ENCODE measurements around the gene MICU1. TPM values are rescaled to one million over a fixed set of nuclear protein-coding genes. Genes with fewer than 3 reads are reported as not detected.

MICU1 gene
- total and polyA plus RNA-seq, 2 of the 13 experiments (the other 11 are each of a cell fraction or from before 2014, with no cell fraction given) = 32.5 to 56.1 TPM

DNA sequence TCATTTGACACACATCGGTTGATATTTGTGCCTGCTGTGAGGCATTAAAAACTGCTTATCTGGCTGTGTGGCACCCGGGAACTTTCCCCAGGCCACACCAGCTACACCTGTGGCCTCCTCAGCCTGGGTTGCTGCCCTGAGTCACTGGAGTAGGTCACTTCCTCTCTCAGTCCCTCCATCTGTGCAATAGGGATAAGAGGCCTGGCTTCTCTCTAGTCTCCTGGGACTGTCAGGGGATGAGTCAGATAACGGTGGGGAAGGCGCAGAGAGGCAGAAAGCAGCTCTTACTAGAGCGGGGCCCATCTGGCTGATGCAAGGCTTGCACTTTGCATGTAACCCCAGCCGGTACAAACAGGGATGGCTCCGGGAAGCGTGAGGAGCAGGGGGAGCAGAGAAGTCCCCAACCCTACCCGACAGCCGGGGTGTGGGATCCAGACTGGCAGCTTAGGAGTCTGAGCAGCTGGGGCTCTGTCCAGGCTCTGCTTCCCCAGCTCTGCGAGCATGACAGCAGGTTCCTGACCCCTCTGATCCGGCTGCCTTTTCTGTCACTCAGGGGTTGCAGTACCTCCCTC is 305.1 kb downstream of the MICU1 start (continued):
- TF ChIP-seq, protein P1, sequence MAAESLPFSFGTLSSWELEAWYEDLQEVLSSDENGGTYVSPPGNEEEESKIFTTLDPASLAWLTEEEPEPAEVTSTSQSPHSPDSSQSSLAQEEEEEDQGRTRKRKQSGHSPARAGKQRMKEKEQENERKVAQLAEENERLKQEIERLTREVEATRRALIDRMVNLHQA (CRISPR knock-in tag; IDR thresholded peaks at IDR 0.05) = peak; percentile 97
- TF ChIP-seq, protein P2, sequence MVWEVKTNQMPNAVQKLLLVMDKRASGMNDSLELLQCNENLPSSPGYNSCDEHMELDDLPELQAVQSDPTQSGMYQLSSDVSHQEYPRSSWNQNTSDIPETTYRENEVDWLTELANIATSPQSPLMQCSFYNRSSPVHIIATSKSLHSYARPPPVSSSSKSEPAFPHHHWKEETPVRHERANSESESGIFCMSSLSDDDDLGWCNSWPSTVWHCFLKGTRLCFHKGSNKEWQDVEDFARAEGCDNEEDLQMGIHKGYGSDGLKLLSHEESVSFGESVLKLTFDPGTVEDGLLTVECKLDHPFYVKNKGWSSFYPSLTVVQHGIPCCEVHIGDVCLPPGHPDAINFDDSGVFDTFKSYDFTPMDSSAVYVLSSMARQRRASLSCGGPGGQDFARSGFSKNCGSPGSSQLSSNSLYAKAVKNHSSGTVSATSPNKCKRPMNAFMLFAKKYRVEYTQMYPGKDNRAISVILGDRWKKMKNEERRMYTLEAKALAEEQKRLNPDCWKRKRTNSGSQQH (CRISPR knock-in tag; IDR thresholded peaks at IDR 0.05; ENCODE audit: low read depth) = peak; percentile 26; the same call in 1 of the 2 replicates
- TF ChIP-seq SRY (CRISPR knock-in tag; IDR thresholded peaks at IDR 0.05) = peak; percentile 86; the same call in 1 of the 2 replicates
- TF ChIP-seq, protein P3, sequence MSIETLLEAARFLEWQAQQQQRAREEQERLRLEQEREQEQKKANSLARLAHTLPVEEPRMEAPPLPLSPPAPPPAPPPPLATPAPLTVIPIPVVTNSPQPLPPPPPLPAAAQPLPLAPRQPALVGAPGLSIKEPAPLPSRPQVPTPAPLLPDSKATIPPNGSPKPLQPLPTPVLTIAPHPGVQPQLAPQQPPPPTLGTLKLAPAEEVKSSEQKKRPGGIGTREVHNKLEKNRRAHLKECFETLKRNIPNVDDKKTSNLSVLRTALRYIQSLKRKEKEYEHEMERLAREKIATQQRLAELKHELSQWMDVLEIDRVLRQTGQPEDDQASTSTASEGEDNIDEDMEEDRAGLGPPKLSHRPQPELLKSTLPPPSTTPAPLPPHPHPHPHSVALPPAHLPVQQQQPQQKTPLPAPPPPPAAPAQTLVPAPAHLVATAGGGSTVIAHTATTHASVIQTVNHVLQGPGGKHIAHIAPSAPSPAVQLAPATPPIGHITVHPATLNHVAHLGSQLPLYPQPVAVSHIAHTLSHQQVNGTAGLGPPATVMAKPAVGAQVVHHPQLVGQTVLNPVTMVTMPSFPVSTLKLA (IDR thresholded peaks at IDR 0.05) = no peak
- TF ChIP-seq, protein P4, sequence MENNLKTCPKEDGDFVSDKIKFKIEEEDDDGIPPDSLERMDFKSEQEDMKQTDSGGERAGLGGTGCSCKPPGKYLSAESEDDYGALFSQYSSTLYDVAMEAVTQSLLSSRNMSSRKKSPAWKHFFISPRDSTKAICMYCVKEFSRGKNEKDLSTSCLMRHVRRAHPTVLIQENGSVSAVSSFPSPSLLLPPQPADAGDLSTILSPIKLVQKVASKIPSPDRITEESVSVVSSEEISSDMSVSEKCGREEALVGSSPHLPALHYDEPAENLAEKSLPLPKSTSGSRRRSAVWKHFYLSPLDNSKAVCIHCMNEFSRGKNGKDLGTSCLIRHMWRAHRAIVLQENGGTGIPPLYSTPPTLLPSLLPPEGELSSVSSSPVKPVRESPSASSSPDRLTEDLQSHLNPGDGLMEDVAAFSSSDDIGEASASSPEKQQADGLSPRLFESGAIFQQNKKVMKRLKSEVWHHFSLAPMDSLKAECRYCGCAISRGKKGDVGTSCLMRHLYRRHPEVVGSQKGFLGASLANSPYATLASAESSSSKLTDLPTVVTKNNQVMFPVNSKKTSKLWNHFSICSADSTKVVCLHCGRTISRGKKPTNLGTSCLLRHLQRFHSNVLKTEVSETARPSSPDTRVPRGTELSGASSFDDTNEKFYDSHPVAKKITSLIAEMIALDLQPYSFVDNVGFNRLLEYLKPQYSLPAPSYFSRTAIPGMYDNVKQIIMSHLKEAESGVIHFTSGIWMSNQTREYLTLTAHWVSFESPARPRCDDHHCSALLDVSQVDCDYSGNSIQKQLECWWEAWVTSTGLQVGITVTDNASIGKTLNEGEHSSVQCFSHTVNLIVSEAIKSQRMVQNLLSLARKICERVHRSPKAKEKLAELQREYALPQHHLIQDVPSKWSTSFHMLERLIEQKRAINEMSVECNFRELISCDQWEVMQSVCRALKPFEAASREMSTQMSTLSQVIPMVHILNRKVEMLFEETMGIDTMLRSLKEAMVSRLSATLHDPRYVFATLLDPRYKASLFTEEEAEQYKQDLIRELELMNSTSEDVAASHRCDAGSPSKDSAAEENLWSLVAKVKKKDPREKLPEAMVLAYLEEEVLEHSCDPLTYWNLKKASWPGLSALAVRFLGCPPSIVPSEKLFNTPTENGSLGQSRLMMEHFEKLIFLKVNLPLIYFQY (CRISPR knock-in tag; IDR thresholded peaks at IDR 0.05; ENCODE audit: borderline replicate concordance) = peak; percentile 48; the same call in 1 of the 2 replicates
- TF ChIP-seq MLLT10 (CRISPR knock-in tag; IDR thresholded peaks at IDR 0.05) = no peak
- TF ChIP-seq, protein P5, sequence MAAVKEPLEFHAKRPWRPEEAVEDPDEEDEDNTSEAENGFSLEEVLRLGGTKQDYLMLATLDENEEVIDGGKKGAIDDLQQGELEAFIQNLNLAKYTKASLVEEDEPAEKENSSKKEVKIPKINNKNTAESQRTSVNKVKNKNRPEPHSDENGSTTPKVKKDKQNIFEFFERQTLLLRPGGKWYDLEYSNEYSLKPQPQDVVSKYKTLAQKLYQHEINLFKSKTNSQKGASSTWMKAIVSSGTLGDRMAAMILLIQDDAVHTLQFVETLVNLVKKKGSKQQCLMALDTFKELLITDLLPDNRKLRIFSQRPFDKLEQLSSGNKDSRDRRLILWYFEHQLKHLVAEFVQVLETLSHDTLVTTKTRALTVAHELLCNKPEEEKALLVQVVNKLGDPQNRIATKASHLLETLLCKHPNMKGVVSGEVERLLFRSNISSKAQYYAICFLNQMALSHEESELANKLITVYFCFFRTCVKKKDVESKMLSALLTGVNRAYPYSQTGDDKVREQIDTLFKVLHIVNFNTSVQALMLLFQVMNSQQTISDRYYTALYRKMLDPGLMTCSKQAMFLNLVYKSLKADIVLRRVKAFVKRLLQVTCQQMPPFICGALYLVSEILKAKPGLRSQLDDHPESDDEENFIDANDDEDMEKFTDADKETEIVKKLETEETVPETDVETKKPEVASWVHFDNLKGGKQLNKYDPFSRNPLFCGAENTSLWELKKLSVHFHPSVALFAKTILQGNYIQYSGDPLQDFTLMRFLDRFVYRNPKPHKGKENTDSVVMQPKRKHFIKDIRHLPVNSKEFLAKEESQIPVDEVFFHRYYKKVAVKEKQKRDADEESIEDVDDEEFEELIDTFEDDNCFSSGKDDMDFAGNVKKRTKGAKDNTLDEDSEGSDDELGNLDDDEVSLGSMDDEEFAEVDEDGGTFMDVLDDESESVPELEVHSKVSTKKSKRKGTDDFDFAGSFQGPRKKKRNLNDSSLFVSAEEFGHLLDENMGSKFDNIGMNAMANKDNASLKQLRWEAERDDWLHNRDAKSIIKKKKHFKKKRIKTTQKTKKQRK (IDR thresholded peaks at IDR 0.05; ENCODE audit: low read length) = no peak
- 0 out of 2 replicates have a peak, but pooled peaks have one; percentile 30 for TF ChIP-seq ZMYM4 (CRISPR knock-in tag; IDR thresholded peaks at IDR 0.05)
- peak; percentile 98 for TF ChIP-seq FOSL2 (CRISPR knock-in tag; IDR thresholded peaks at IDR 0.05)
- TF ChIP-seq PPARG (CRISPR knock-in tag; conservative IDR thresholded peaks at IDR 0.05) = no peak
- TF ChIP-seq, protein P6, sequence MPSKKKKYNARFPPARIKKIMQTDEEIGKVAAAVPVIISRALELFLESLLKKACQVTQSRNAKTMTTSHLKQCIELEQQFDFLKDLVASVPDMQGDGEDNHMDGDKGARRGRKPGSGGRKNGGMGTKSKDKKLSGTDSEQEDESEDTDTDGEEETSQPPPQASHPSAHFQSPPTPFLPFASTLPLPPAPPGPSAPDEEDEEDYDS (CRISPR knock-in tag; IDR thresholded peaks at IDR 0.05) = peak; percentile 74
- TF ChIP-seq NCOA1 (CRISPR knock-in tag; IDR thresholded peaks at IDR 0.05) = no peak
- no peak for TF ChIP-seq NR1H2 (CRISPR knock-in tag; IDR thresholded peaks at IDR 0.05; ENCODE audit: borderline replicate concordance, low read depth)
- TF ChIP-seq SYNCRIP (IDR thresholded peaks at IDR 0.05; ENCODE audit: insufficient read depth, low read depth, low read length) = no peak
- peak; percentile 71 for TF ChIP-seq KAT8 (CRISPR knock-in tag; IDR thresholded peaks at IDR 0.05)
- peak; percentile 74; the same call in 1 of the 2 replicates for TF ChIP-seq RCOR2 (CRISPR knock-in tag; IDR thresholded peaks at IDR 0.05)
- TF ChIP-seq ATAD3A (CRISPR knock-in tag; IDR thresholded peaks at IDR 0.05) = no peak
- no peak for TF ChIP-seq RARG (CRISPR knock-in tag; IDR thresholded peaks at IDR 0.05; ENCODE audit: low read depth)

All from HepG2 (cell line).